PFSK-1 (cell line): ENCODE data around the gene SUSD3.

ENCODE experiments used
- FOXP2 ChIP-seq: optimal IDR thresholded peaks from 2 replicates; pipeline ENCODE3; 2011; ENCODE audit warnings: borderline replicate concordance, control low read depth, inconsistent platforms; ENCODE audit not compliant: insufficient read depth; ENCODE audit errors: extremely low read length, extremely low read depth
- POLR2AphosphoS5 ChIP-seq: IDR thresholded peaks from 2 replicates; pipeline ENCODE4 v1.6.1; 2012; ENCODE audit warnings: low read depth, mild to moderate bottlenecking, control low read depth, low read length, moderate library complexity
- REST ChIP-seq, 2 experiments: IDR thresholded peaks; 2 replicates each; pipeline versions ENCODE4 v1.6.1 to v1.8.0; 2011 to 2012; ENCODE audit warnings: low read depth in 2 of 2, low read length in 2 of 2, control low read depth in 1 of 2, inconsistent platforms in 1 of 2, mild to moderate bottlenecking in 1 of 2, moderate library complexity in 1 of 2; ENCODE audit not compliant: insufficient read depth in 1 of 2
- SIN3A ChIP-seq: IDR thresholded peaks from 2 replicates; pipeline ENCODE4 v1.6.1; 2012; ENCODE audit warnings: mild to moderate bottlenecking, low read length, moderate library complexity, borderline replicate concordance; ENCODE audit not compliant: insufficient read depth
- TAF1 ChIP-seq: IDR thresholded peaks from 2 replicates; pipeline ENCODE4 v1.6.1; 2012; ENCODE audit warnings: low read length, control low read depth, borderline replicate concordance; ENCODE audit not compliant: insufficient read depth

Gene SUSD3

DNA sequence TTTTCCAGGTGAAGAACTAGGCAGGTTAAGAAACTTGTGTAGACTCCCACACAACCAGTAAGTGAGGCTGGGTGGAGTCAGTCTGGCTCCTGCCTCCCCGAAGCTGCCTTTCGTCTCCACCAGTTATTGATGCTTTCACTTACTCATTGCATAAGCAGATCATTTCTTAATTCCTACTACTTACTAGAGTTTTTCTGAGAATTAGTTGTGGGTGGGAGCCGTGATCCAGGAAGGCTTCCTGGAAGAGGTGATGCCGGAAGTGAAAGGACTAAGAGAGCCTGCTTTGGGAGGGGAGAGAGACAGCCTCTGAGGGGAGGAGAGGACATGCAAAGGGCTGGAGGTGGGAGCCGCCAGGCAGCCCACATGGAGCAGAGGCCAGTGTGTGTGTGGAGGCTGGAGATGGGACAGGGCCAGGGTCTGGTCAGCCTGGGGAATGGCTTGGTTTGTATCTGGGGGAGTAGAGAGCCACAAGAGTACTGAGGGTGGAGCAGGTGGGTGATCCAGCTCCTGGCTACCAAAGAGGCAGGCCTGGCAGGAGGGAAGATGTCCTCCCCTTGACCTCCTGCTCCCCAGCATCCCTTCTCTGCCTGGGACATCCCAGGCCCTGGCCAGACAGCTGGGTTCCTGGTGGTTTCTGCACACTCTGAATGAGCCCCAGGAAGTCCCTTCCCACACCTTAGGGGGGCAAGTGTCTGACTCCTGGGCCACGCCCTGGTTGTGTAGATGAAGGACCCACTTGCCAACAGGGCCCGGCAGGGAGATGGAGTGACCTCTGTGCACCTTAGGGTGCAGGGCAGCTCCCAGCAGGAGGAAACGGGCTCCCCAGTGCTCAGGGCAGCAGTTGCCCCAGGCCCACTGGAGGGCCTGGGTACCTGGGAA lies 25.3 kb downstream of the SUSD3 start:
- no peak for TF ChIP-seq REST (IDR thresholded peaks at IDR 0.05; ENCODE audit: insufficient read depth in 1 of 2, low read depth in 2 of 2, low read length in 2 of 2)
- no peak for TF ChIP-seq TAF1
- TF ChIP-seq FOXP2 = no peak
- no peak for TF ChIP-seq SIN3A
- TF ChIP-seq POLR2AphosphoS5 = no peak

GRCh38 chr9:93084471-93084881 lies 26.0 kb downstream of the SUSD3 start:
- TF ChIP-seq TAF1 (no peak), SIN3A (no peak)

DNA sequence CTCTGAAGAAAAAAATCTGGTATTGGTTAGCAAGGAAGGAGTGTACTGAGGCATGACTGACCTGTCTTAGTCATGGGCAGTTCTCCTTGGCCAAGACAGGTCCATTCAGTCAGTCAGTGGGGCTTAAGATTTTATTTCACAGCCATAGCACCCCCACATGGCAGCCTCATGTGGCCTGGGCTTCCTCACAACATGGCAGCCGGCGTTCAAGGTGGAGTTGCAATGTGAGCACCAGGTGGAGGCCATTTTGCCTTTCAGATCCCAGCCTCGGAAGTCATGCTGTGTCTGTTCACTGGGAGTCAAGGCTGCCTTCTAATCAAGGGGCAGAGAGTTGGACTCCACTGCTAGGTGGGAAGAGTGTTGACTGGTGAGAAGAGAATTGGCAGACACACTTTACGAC lies 27.2 kb downstream of the SUSD3 start:
- TF ChIP-seq TAF1 (no peak), SIN3A (no peak)

GRCh38 chr9:93086447-93087224 lies 28.1 kb downstream of the SUSD3 start:
- TF ChIP-seq POLR2AphosphoS5 (no peak), REST (IDR thresholded peaks at IDR 0.05; ENCODE audit: insufficient read depth in 1 of 2, low read depth in 2 of 2, low read length in 2 of 2) (no peak), TAF1 (no peak), SIN3A (no peak), FOXP2 (no peak)

DNA sequence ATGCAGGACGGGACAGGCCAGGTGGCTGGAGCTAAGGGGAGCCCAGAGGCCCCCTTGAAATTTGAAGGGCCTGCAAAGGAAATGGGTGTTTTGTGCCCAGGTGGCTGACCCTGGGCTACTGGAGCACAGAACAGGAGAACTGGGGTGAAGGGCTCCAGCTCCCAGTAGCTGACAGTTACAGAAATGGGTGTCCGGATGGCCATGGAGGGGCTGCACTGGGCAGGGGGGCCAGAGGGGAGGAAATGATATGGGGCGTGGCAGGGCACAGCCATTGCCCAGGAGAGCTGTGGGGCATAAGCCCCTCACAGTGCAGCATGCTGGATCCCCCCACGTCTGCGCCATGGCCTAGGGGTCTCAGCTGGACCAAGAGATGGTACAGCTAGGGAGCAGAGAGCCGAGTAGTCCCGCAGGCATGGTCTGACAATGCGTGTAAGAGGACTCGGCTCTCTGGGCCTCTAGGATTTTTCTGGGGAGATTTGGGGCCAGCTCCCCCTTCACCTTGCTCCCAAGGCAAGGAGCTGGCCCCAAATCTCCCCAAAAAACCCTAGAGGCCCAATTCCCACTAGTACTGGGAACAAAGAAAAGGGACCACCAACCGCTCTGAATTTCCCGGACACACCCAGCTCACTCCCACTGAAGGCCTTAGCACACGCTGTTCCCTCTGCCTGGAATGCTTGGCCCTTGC lies 29.6 kb downstream of the SUSD3 start:
- TF ChIP-seq TAF1 (no peak), SIN3A (no peak), POLR2AphosphoS5 (no peak), FOXP2 (no peak), REST (IDR thresholded peaks at IDR 0.05; ENCODE audit: insufficient read depth in 1 of 2, low read depth in 2 of 2, low read length in 2 of 2) (no peak)

DNA sequence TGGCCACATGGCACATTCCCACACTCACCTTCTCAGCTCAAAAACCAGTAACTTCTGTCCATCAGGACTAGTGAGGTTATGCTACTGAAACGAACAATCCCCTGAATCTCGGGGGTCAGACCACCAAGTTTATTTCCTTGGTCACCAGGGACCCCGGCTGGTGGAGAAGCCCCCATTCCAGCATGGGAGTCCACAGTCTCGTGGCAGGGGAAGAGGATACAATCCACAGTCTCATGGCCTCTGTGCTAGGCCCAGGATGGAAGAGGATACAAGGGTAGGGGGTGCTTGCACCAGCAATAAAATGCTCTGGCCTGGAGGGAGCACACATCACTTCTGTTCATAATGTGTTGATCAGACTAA lies 30.1 kb downstream of the SUSD3 start:
- TF ChIP-seq FOXP2 = no peak
- no peak for TF ChIP-seq TAF1

- TF ChIP-seq POLR2AphosphoS5 = no peak
- no peak for TF ChIP-seq REST (IDR thresholded peaks at IDR 0.05; ENCODE audit: insufficient read depth in 1 of 2, low read depth in 2 of 2, low read length in 2 of 2)
- no peak for TF ChIP-seq FOXP2
Measured at GRCh38 chr9:93089024-93089423, 30.5 kb downstream of the SUSD3 start.
